GM11168 (cell line): Measurements from ENCODE around the gene ZBTB16.
"Not testable (repeated sequence)": the region's sequence is repeated elsewhere in the genome, so short reads cannot be mapped to it uniquely, and the experiment has no call there.

Experiments
- in situ Hi-C: fragments of 300-500 bp; cut with MboI; formaldehyde crosslinking; loops from one replicate; pipeline ENCODE4 v1.12.0; 2022; ENCODE audit warnings: low sequenced_read_pairs; ENCODE audit not compliant: unreplicated experiment

ZBTB16 gene

DNA sequence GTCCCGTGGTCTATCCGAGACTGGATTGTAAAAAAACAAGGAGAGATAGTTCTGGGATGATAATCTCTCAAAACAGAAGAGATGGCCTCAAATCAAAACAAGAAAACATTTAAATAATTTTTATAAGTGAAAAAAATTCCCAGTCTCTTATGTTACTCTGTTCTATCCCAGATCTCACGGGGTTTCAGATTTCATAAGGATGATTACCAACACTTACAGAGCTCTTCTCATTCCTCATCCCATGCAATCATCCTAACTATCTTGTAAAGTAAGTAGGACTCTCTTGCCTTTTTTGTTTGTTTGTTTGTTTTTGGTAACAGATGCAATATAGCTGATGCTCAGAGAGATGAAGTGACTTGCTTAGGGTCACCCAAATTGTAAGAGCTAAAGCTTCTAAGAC is 20.0 kb upstream of the ZBTB16 start:
- in situ Hi-C loops = no loop called here

GRCh38 chr11:114040706-114041211 is 18.8 kb upstream of the ZBTB16 start:
- in situ Hi-C loops = no loop called here

DNA sequence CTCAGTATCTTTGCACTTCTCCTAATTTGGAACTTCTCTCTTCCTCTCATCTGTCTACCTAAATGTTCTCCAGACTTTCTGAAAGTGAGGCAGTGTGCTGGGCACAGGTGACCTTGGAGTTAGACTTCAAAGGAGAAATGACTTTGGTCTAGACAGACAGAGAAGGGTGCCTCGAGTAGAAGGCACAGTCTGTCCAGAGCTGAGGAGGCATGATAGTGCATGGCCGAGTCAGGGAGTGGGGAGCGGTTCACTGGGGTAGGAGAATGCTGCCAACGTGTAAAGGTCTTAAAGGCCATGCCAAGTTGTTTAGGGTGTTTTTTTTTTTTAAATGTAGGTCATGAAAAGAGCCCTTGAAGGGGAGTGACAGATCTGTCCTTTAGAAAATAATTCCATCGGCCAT is 17.3 kb upstream of the ZBTB16 start:
- in situ Hi-C loops = no loop called here

- in situ Hi-C loops = no loop called here
These were observed 15.3 kb upstream of the ZBTB16 start for GRCh38 chr11:114044042-114044871.

DNA sequence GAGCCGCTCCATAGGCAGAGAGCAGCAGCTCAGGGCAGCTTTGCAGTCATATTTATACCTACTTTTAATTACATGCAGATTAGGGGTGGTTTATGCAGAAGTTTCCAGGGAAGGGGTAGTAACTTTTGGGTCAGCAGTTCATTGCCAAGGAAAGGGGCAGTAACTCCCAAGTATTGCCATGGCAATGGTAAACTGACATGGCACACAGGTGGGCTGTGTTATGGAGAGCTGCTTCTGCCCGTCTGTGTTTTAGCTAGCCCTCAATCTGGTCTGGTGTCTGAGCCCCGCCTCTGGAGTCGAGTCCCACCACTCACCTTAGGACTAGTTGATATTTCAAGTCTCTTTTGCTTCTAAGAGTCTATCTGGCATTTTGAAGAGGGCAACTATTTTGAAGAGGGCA is 12.2 kb upstream of the ZBTB16 start:
- in situ Hi-C loops = no loop called here

DNA sequence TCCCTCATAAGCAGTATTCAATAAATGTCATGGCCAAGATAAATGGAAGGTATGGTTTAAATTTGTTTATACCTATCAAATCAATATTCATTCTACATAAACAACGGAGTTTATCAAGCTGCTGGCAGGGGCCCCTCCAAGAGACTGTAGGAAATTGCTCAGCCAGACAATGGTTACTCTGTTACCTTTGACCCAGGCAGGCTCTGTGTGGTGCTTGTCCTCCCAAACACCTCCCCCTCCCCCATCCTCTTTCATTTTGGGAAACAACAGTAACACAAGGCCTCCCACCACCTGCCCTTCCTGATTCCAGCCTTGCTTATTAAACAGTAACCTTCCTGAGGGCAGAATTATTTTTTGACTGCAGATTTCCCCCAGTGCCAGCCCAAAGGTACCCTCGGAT is 10.5 kb upstream of the ZBTB16 start:
- in situ Hi-C loops = no loop called here

- in situ Hi-C loops = not testable (repeated sequence)
These were observed 9.7 kb upstream of the ZBTB16 start for GRCh38 chr11:114049766-114050165.

GRCh38 chr11:114050258-114050927 is 9.1 kb upstream of the ZBTB16 start:
- in situ Hi-C loops = no loop called here

DNA sequence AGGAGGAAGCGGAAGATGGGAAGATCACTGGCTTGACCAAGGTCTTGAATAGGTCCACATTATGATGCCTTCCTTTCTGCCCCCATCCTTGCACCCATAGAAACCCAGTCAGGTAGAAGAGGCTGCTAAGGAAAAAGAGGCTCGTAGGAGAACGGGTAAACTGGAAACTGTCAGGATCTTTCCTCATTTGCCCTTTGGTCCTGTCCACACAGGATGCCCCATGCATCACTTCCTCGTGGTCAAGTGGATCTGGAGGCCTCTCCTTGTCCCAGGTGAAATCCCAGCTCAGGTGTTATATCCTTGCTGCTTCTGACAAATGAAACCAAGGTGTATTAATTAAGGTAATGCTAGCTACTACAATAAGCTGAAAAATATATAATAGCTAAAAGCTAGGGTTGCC is 8.0 kb upstream of the ZBTB16 start:
- in situ Hi-C loops = no loop called here

DNA sequence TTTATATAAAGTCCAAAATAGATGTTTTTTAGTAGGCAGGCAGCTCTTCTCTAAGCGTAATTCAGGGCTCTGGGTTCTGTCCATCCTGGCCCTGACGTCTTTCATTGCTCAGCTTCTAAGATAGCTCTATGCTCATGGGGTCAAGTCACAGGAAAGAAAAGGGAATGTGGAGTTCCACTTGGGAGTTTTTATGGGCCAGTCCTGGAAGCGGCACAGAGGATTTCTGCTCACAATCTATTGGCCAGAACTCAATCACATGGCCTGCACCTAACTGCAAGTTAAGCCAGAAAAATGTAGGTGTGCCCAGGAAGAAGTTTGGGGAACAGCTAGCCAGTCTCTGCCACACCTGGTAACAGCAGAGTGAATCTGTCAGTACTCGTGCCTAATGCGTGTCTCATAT is 7.4 kb upstream of the ZBTB16 start:
- in situ Hi-C loops = no loop called here

DNA sequence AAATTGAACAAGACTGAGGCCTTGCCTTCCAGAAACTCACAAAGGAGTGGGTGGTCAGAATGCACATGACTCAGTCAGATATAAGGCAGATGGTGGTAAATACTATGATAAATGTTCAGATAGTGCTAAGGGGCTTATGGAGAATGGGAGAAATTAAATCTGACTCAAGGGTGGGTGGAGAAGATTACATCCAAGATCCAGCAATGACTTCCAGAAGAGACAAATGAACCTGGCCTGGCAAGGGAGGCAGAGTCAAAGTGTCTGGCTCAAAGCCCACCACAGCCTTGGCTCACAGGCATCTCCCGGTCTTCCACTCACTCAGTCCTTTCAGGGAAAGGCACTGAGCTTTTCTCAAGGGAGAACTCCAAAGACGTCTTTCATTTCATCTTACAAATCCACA is 6.1 kb upstream of the ZBTB16 start:
- in situ Hi-C loops = no loop called here

DNA sequence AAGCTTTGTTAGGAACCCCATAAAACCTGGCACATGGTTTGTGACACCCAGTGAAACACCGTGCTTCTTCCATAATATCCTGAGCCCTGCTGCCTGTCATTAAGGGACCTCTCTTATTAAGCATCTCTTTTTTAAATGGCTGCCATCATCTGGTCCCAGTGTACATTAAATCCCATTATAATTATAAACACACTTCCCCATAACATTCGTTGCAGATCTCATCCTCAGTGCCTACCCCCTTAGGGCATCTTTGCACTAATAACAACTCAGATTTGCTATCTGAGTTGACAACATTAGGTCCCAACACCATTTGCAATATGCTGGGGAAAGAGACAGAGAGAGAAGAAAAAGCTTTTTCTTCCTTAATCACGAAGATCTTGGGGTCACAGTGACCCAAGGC is 4.7 kb upstream of the ZBTB16 start:
- in situ Hi-C loops = no loop called here

DNA sequence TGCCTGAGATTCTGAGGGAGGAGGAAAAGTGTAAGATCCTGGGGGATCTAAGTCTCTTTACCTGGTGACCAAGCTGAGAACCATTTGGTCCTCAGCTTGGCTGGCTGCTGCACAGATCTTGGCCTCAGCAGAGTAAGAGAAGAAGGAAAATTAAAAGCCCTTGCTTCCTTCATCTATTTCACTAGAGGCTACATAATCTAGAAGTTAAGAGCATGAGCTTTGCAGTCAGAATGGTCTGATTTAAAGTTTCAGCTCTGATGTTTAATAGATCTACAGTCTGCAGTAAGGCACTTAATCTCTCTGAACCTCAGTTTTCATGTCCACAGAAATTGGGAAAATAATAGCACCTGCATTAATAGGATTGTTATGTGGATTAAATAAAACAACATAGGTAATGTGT is 3.1 kb upstream of the ZBTB16 start:
- in situ Hi-C loops = no loop called here

DNA sequence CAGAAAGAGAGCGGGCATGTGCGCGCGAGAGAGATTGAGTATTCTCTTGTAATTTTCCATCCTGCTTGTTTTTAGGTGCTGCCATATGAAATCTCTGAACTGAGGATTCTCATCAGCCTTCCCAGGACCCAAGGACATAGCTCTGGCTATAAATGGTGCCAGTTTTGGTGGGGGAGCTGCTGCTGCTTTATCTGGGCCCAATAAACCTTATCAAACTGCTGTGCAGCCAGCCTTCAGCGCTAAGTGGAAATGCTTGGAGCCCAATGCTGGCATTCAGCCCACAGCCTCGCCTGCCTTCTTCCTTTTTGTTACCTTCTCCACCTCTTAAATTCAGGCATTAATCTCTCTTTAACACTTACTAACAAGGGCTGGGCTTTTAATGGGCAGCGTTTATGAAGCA is 2.4 kb upstream of the ZBTB16 start:
- in situ Hi-C loops = no loop called here

DNA sequence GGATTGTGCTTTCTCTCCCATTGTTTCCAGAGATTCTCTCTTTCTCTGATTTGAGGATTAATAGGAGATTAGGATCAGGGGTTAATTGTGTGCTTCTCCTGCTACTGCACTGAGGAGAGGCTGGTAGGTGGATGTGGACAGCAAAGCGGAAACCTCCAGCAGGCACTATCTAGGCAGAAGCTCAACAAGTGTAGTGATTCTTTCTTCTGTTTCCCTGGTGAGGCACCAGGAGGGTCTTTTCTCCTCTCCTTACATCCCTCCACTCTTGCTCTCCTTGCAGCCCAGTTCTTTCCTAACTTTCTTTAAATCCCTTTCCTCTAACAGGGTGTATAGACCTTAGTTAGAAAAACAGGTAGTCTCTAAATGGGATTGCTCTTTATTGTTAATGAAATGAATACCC is 1.9 kb upstream of the ZBTB16 start:
- in situ Hi-C loops = no loop called here

GRCh38 chr11:114058026-114058706 is 1.3 kb upstream of the ZBTB16 start:
- in situ Hi-C loops = no loop called here

- in situ Hi-C loops = no loop called here
These were observed 637 bp upstream of the ZBTB16 start for GRCh38 chr11:114058871-114059277.

DNA sequence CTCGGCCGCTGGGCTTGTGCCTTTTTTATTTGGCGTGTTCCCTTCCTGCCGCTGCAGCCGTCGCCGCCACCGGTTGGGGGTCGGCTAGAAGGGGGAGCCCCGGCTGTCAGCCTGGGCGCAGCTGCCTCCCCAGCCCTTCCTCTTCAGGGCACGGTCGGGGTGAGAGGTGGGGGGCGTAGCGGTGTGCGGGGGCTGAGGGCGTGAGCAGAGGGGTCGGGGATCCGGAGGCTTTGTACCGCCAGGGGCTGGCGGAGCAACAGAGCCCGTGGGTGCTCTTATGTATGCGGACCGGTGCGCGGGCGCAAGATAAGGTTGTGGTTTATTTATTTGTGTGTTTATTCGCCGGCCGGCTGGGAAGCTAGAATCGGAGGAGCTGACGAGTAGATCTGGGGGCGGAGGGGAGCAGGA is 477 bp downstream of the ZBTB16 start:
- in situ Hi-C loops = no loop called here

DNA sequence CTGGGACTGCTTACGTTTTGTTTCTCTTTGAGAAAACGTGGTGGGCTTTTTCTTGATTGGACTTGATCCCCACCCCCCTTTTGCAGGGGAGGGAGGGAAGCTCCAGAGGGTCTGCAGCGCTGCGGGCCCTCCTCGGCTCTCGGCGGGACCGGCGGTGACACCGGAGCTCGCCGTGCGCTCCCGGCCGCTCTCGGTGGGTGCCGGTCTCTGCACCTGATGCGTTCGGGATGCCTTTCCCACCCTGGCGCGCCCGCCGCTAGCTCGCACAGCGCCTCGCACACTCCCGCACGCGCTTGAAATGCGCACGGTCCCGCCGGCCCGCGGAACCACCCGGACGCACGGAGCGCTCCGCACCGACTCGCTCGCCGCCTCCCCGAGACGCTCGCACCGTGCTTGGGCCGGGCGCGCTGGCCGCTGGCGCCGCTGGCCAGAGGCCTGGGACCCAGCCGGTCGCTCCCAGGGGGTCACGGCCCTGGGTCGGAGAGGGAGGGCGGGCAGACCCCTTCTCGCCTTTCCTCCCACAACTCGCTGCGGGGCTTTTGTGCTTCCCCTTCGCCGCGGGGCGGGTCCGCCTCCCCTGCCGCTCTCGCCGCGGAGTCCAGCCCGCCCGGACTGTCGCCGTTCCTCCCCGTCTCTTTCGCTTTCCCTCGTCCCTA is 1.0 kb downstream of the ZBTB16 start:
- in situ Hi-C loops = no loop called here

GRCh38 chr11:114061048-114061680 is 1.7 kb downstream of the ZBTB16 start:
- in situ Hi-C loops = no loop called here
